Fibroblast of skin of right quadriceps (primary cell): ENCODE measurements around the gene KLHL30.

Experiments
- DNase-seq: peaks from one replicate; pipeline ENCODE4 v3.0.0-alpha.2; 2013

Gene KLHL30

DNA sequence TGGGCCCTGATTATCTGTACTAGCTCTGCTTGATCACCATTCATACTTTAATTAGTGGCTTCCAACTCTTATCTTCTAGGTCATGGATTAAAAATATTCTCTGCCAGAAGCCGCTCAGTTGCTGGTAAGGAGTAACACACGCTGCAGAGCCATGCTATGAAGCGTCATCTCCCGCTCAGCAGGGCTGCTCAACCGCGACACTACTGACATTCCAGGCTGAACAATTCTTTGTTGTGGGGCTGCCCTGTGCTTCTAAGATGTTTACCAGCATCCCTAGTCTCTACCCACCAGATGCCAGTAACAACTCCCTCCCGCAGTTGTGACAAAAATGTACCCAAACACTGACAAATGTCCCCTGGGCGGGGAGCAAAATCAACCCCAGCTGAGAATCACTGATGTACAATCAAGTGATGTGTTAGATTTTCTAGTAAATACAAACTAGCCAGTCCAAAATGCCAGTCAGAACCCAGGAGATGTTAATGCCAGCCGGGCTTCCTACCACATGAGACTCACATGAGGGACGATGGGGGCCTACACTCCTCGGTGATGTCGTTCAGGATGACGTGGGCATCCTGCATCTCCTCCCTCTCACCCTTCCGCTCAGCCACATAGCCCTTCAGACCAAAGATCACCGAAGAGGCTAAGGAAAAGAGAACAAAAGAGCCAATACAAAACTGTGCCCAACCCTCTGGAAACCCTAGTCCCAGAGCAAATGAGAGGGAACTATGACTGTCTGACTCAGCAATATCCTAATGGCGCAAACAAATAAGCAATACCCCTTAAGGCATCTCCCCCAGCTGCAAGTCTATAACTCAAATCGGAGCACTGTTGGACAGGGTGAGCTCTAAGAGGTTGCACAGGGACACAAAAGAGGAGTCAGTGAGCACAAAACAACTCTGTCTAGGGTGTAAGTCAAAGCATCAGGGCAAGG is 49.4 kb downstream of the KLHL30 start:
- no peak for DNase-seq

GRCh38 chr2:238190445-238190844 is 52.0 kb downstream of the KLHL30 start:
- no peak for DNase-seq
